HCT116 (cell line): Measurements from ENCODE around the gene GLTP. TPM values are rescaled to one million over a fixed set of nuclear protein-coding genes. Genes with fewer than 3 reads are reported as not detected.

Source experiments
- ATAC-seq: fragments of 200-7000 bp; cut with Tn5 transposase; 2 replicates; pipeline ENCODE4 v1.9.1; 2020; ENCODE audit warnings: mild to moderate bottlenecking, moderate library complexity
- BruUV-seq: library from RNA; stranded (reverse); fragments of 400-500 nt; replicated peaks from 2 replicates; lab custom pipeline; 2021; lab: Mats Ljungman, UMichigan
- CTCF ChIA-PET: fragments of 300-600 bp; sonication (Branson Sonifier 250); formaldehyde crosslinking; loops from one replicate; lab custom pipeline; 2021; ENCODE audit warnings: antibody characterized with exemption; lab: Charles Lee
- POLR2A ChIA-PET: fragments of 300-600, 350-600 bp; sonication (Branson Sonifier 250); formaldehyde crosslinking; loops from one replicate; lab custom pipeline; 2021; ENCODE audit warnings: antibody characterized with exemption; lab: Charles Lee
- RAD21 ChIA-PET, 2 experiments: fragments of 300-600 bp; sonication (Branson Sonifier 250); formaldehyde crosslinking; loops; one replicate each; lab custom pipeline; 2023; ENCODE audit warnings: low total read pairs in 2 of 2; ENCODE audit not compliant: uncharacterized antibody in 2 of 2, unreplicated experiment in 2 of 2, low non-redundant PET in 1 of 2; lab: Charles Lee
- DNase-seq: peaks from one replicate; pipeline ENCODE4 v3.0.0-alpha.2; 2010; ENCODE audit warnings: low read depth, low spot score
- H2AFZ ChIP-seq: fragments of 200-600 bp; shearing (Covaris generic), sonication (generic); 2 replicates; pipeline ENCODE4 v1.6.1; 2017; ENCODE audit warnings: low read depth, mixed run types, mixed read lengths, antibody characterized with exemption, low read length; ENCODE audit not compliant: poor library complexity, severe bottlenecking
- H3K27ac ChIP-seq: 2 replicates; pipeline ENCODE4 v1.5.1; 2012; ENCODE audit warnings: low read depth, low read length
- H3K27me3 ChIP-seq: fragments of 200-600 bp; sonication (generic); 2 replicates; pipeline ENCODE4 v1.6.1; 2016; ENCODE audit warnings: mixed run types, low read length, mixed read lengths; ENCODE audit not compliant: insufficient read depth
- H3K36me3 ChIP-seq, 2 experiments: fragments of 200-500 bp in 1 of 2; fragments of 200-600 bp in 1 of 2; sonication (Bioruptor generic) in 1 of 2; sonication (generic) in 1 of 2; 2 replicates each; pipeline versions ENCODE4 v1.5.1 to v1.6.1; 2014 to 2016; ENCODE audit warnings: low read length in 2 of 2, inconsistent platforms in 1 of 2, mixed read lengths in 1 of 2, mixed run types in 1 of 2; ENCODE audit not compliant: insufficient read depth in 2 of 2, control insufficient read depth in 1 of 2
- H3K4me1 ChIP-seq, 2 experiments: fragments of 200-600 bp in 1 of 2; sonication (generic) in 1 of 2; 2 replicates each; pipeline versions ENCODE4 v1.5.1 to v1.6.1; 2012 to 2017; ENCODE audit warnings: low read length in 2 of 2, inconsistent platforms in 1 of 2, mild to moderate bottlenecking in 1 of 2, mixed read lengths in 1 of 2, mixed run types in 1 of 2, moderate library complexity in 1 of 2; ENCODE audit not compliant: insufficient read depth in 2 of 2, control insufficient read depth in 1 of 2
- H3K4me2 ChIP-seq: fragments of 200-600 bp; sonication (generic); 2 replicates; pipeline ENCODE4 v1.6.1; 2017; ENCODE audit warnings: mixed run types, low read length, mixed read lengths
- H3K4me3 ChIP-seq, 2 experiments: fragments of 200-600 bp in 1 of 2; sonication (generic) in 1 of 2; replicated peaks in 1 of 2; 2 replicates each; pipeline ENCODE4 v1.5.1; 2011 to 2016; ENCODE audit warnings: low read length in 2 of 2, control low read depth in 1 of 2, low read depth in 1 of 2, mild to moderate bottlenecking in 1 of 2, mixed read lengths in 1 of 2, mixed run types in 1 of 2
- H3K79me2 ChIP-seq: fragments of 200-600 bp; sonication (generic); 2 replicates; pipeline ENCODE4 v1.6.1; 2017; ENCODE audit warnings: mild to moderate bottlenecking, mixed run types, low read length, moderate library complexity, mixed read lengths; ENCODE audit not compliant: insufficient read depth
- H3K9ac ChIP-seq: fragments of 200-600 bp; sonication (generic); 2 replicates; pipeline ENCODE4 v1.6.1; 2016; ENCODE audit warnings: low read length, mixed read lengths
- H3K9me2 ChIP-seq: fragments of 200-600 bp; sonication (generic), shearing (Covaris generic); 2 replicates; pipeline ENCODE4 v1.6.1; 2017; ENCODE audit warnings: mixed run types, mild to moderate bottlenecking, moderate library complexity; ENCODE audit not compliant: insufficient read depth
- H3K9me3 ChIP-seq, 2 experiments: fragments of 200-500 bp in 1 of 2; fragments of 200-600 bp in 1 of 2; sonication (Bioruptor generic) in 1 of 2; sonication (generic) in 1 of 2; 2 replicates each; pipeline ENCODE4 v1.6.1; 2014 to 2017; ENCODE audit warnings: low read length in 2 of 2, mixed read lengths in 2 of 2, inconsistent platforms in 1 of 2, low read depth in 1 of 2, mild to moderate bottlenecking in 1 of 2, mixed run types in 1 of 2, moderate library complexity in 1 of 2; ENCODE audit not compliant: control insufficient read depth in 1 of 2, insufficient read depth in 1 of 2
- H4K20me1 ChIP-seq: fragments of 200-600 bp; sonication (generic), shearing (Covaris generic); 2 replicates; pipeline ENCODE4 v1.6.1; 2017; ENCODE audit warnings: mixed run types, mild to moderate bottlenecking, moderate library complexity; ENCODE audit not compliant: insufficient read depth
- ATF3 ChIP-seq: IDR thresholded peaks from 2 replicates; pipeline ENCODE4 v1.6.1; 2012
- CBX3 ChIP-seq: IDR thresholded peaks from 2 replicates; pipeline ENCODE4 v1.6.1; 2012; ENCODE audit warnings: low read depth
- CTCF ChIP-seq, 3 experiments: fragments of 200-600 bp in 1 of 3; sonication (generic) in 1 of 3; IDR thresholded peaks in 2 of 3; conservative IDR thresholded peaks in 1 of 3; 2 replicates each; pipeline ENCODE4 v1.5.1; 2012 to 2017; ENCODE audit warnings: low read depth in 2 of 3, low read length in 2 of 3, antibody characterized with exemption in 1 of 3, borderline replicate concordance in 1 of 3, control low read depth in 1 of 3, mild to moderate bottlenecking in 1 of 3, mixed read lengths in 1 of 3, mixed run types in 1 of 3, moderate library complexity in 1 of 3; ENCODE audit not compliant: insufficient read depth in 1 of 3
- ELF1 ChIP-seq: IDR thresholded peaks from 2 replicates; pipeline ENCODE4 v1.6.1; 2012; ENCODE audit warnings: low read depth, borderline replicate concordance
- SIN3A ChIP-seq: IDR thresholded peaks from 2 replicates; pipeline ENCODE4 v1.6.1; 2012; ENCODE audit warnings: low read depth
- SP1 ChIP-seq: IDR thresholded peaks from 2 replicates; pipeline ENCODE4 v1.6.1; 2012; ENCODE audit warnings: low read depth
- ZNF274 ChIP-seq: fragments of 200-500 bp; sonication (Bioruptor generic); IDR thresholded peaks from 2 replicates; pipeline ENCODE4 v1.6.1; 2014; ENCODE audit warnings: mild to moderate bottlenecking, low read depth, low read length, inconsistent platforms
- intact Hi-C: fragments of 100-400 bp; cut with micrococcal nuclease; formaldehyde crosslinking; loops from 2 replicates; pipeline ENCODE4 v1.10.0; 2022
- total RNA-seq: library from RNA; stranded (reverse); gene quantifications from one replicate; pipeline ENCODE4 v1.2.1, GENCODE V29; 2021; ENCODE audit not compliant: unreplicated experiment

Gene GLTP
- total RNA-seq, 1 experiment from 2014 or later, result 26.6 TPM

- H3K9ac ChIP-seq, result no peak overlapping the region
- no peak overlapping the region for H2AFZ ChIP-seq
- peak; percentile 26; the same call in 1 of the 2 replicates for TF ChIP-seq CBX3
- no peak for TF ChIP-seq CTCF (IDR thresholded peaks at IDR 0.05 in 2 of 3, conservative IDR thresholded peaks at IDR 0.05 in 1 of 3; ENCODE audit: borderline replicate concordance in 1 of 3, insufficient read depth in 1 of 3, low read depth in 2 of 3, low read length in 2 of 3)
- H3K27me3 ChIP-seq, result no peaks in the 10 kb centered on the region
- intact Hi-C loops, result no loop called here
- ATAC-seq (peak; percentile 26; the same call in 1 of the 2 replicates), DNase-seq (no peak)
- H3K4me3 ChIP-seq, result no peak overlapping the region
- H3K27ac ChIP-seq, result no peak overlapping the region
- peak overlapping the region; percentile 15; the same call in 1 of the 2 replicates for H3K4me2 ChIP-seq
- H3K9me3 ChIP-seq, result no peaks in the 10 kb centered on the region
- no peaks in the 10 kb centered on the region for H3K79me2 ChIP-seq
- BruUV-seq, result no TSS peak
- H3K36me3 ChIP-seq, result no peaks in the 10 kb centered on the region
- CTCF ChIA-PET, result no interaction called here
- no peaks in the 10 kb centered on the region for H3K9me2 ChIP-seq
- RAD21 ChIA-PET, result no interaction called here
- H4K20me1 ChIP-seq, result no peaks in the 10 kb centered on the region
- peaks cover 9 to 41% of the 10 kb centered on the region in 2 experiments for H3K4me1 ChIP-seq
- POLR2A ChIA-PET, result no interaction called here
Measured at GRCh38 chr12:109885616-109886015, 5.3 kb upstream of the GLTP start.

- H3K4me2 ChIP-seq, result no peak overlapping the region
- no TSS peak for BruUV-seq
- RAD21 ChIA-PET, result no interaction called here
- H3K4me1 ChIP-seq, result peaks cover 16 to 44% of the 10 kb centered on the region in 2 experiments
- H3K27me3 ChIP-seq, result no peaks in the 10 kb centered on the region
- no peak overlapping the region for H3K4me3 ChIP-seq
- intact Hi-C loops, result no loop called here
- TF ChIP-seq CTCF (IDR thresholded peaks at IDR 0.05 in 2 of 3, conservative IDR thresholded peaks at IDR 0.05 in 1 of 3; ENCODE audit: borderline replicate concordance in 1 of 3, insufficient read depth in 1 of 3, low read depth in 2 of 3, low read length in 2 of 3) (no peak), SP1 (no peak), ATF3 (no peak), SIN3A (no peak), ELF1 (no peak), ZNF274 (no peak)
- TF ChIP-seq, all 23 proteins: peak for 0
- H3K9me3 ChIP-seq, result no peaks in the 10 kb centered on the region
- no peaks in the 10 kb centered on the region for H3K36me3 ChIP-seq
- H3K79me2 ChIP-seq, result peaks cover 12% of the 10 kb centered on the region; the same call in 1 of the 2 replicates
- no peaks in the 10 kb centered on the region for H4K20me1 ChIP-seq
- no peak for ATAC-seq
- no peak overlapping the region for H3K27ac ChIP-seq
- POLR2A ChIA-PET, result no interaction called here
- CTCF ChIA-PET, result no interaction called here
- no peaks in the 10 kb centered on the region for H3K9me2 ChIP-seq
- no peak overlapping the region for H2AFZ ChIP-seq
- DNase-seq, result no peak
- H3K9ac ChIP-seq, result no peak overlapping the region
Measured at GRCh38 chr12:109883461-109883860, 3.1 kb upstream of the GLTP start.
